SK-N-SH (cell line): ENCODE results near the gene SPTB.

Experiments
- GABPA ChIP-seq: IDR thresholded peaks from 2 replicates; pipeline ENCODE4 v1.4.0; 2012; ENCODE audit warnings: low read depth, mild to moderate bottlenecking
- TF ChIP-seq, protein P1 (sequence below): fragments of 200-600 bp; sonication (generic); IDR thresholded peaks from 2 replicates; pipeline ENCODE4 v1.6.1; 2017; ENCODE audit warnings: antibody characterized with exemption, mild to moderate bottlenecking, moderate library complexity

DNA sequence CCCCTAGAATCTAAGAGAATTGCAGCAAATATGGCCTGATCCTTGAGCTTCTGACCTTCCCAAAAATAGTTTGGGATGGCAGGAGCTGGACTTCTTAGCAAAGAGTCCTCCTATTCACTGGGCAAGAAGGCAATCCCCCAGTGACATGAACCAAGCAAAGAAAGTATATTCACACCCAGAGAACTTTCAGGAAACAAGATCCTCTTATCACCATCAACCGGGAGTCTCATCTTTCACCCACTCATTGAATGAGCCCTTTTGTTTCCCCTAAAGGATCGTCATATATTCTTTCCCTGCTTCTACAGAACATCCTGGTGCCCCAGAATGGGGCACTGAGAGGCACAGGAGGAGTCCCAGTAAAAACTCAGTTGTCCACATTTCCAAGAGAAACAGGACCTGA is 19.7 kb downstream of the SPTB start:
- TF ChIP-seq, protein P1, sequence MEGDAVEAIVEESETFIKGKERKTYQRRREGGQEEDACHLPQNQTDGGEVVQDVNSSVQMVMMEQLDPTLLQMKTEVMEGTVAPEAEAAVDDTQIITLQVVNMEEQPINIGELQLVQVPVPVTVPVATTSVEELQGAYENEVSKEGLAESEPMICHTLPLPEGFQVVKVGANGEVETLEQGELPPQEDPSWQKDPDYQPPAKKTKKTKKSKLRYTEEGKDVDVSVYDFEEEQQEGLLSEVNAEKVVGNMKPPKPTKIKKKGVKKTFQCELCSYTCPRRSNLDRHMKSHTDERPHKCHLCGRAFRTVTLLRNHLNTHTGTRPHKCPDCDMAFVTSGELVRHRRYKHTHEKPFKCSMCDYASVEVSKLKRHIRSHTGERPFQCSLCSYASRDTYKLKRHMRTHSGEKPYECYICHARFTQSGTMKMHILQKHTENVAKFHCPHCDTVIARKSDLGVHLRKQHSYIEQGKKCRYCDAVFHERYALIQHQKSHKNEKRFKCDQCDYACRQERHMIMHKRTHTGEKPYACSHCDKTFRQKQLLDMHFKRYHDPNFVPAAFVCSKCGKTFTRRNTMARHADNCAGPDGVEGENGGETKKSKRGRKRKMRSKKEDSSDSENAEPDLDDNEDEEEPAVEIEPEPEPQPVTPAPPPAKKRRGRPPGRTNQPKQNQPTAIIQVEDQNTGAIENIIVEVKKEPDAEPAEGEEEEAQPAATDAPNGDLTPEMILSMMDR: no peak
- no peak for TF ChIP-seq GABPA
